HFF-Myc (cell line): Measurements from ENCODE around the gene NR6A1.

ENCODE experiments used
- DNase-seq: peaks from one replicate; pipeline ENCODE4 v3.0.0-alpha.2; 2011; ENCODE audit warnings: low read depth; ENCODE audit errors: extremely low read depth
- H3K4me3 ChIP-seq: replicated peaks from 2 replicates; pipeline ENCODE4 v1.5.1; 2011; ENCODE audit warnings: low read depth, mild to moderate bottlenecking, control low read depth, low read length
- CTCF ChIP-seq: IDR thresholded peaks from 2 replicates; pipeline ENCODE4 v1.5.1; 2012; ENCODE audit warnings: mild to moderate bottlenecking, low read depth, low read length, control low read depth; ENCODE audit errors: missing control alignments

Gene NR6A1

DNA sequence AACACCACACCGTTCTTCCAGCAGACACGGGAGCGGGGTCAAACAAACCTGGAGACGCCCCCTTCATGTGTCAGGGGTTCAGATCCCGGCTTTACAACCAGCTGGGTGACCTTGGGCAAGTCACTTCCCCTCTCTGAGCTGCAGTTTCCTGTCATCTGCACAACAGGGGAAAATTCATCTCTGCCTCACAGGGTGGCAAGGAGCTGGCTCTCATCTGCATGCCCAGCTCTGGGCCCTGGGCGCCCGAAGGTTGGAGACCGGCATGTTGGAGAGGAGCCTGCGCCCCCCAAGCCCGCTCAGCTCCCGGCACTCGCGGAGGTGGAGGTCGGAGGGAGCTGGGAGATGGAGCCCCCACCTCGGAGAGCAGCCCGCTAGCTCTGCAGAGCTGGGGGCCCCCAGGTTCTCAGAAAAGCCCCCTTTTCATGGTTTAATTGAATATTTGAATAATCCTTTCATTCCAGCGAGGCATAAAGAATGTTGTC is 284.3 kb downstream of the NR6A1 start:
- TF ChIP-seq CTCF: no peak
- no peak for DNase-seq
- no peak overlapping the region for H3K4me3 ChIP-seq

DNA sequence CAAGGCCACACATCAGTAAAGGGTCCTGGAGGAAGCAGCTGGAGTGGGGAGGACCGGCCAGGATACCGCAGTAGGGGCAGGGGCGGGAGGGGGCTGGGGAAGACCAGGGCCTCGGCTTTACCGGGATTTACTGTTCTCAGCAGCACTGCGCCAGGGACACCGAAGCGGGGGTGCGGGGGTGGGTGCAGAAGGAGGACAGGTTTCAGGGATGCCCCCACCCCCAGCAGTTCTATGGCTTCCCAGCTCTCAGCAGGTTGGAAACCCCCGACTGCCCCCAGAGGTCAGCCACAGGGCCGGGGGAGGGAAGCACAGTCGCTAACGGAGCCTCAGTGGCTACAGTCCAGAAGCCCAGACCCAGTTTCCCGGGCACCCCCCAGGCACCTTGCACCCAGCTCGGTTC is 285.2 kb downstream of the NR6A1 start:
- H3K4me3 ChIP-seq: no peak overlapping the region
- TF ChIP-seq CTCF: no peak
- DNase-seq: no peak

- no peak for TF ChIP-seq CTCF
- DNase-seq: no peak
- no peak overlapping the region for H3K4me3 ChIP-seq
Observed at GRCh38 chr9:124485201-124485600, 285.9 kb downstream of the NR6A1 start.

- DNase-seq: no peak
- TF ChIP-seq CTCF: no peak
- no peak overlapping the region for H3K4me3 ChIP-seq
Observed at GRCh38 chr9:124483481-124483880, 287.6 kb downstream of the NR6A1 start.

GRCh38 chr9:124482431-124483031 is 288.6 kb downstream of the NR6A1 start:
- no peak overlapping the region for H3K4me3 ChIP-seq
- no peak for DNase-seq
- TF ChIP-seq CTCF: no peak

DNA sequence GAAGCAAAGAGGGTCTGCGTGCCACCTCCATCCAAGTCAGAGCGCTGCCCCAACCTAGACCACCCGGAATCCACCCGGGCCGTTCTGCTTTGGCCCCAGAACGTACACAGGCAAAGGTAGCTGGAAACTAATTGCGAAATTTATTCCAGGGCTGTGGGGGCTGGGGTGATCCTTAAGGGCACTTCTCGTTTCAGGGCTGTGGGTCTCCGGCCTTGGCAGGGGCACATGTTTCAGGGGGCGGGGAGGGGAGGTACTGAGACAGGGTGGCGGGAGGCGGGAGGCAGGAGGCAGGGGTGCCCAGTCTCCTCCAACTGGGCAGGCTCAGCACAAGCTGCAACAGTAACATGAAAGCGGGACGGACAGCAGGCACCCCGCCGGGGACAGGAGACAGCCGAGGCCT is 290.0 kb downstream of the NR6A1 start:
- H3K4me3 ChIP-seq: no peak overlapping the region
- TF ChIP-seq CTCF: no peak
- DNase-seq: no peak

- TF ChIP-seq CTCF: peak; percentile 68
- peak; percentile 1 for DNase-seq
- H3K4me3 ChIP-seq: no peak overlapping the region
Observed at GRCh38 chr9:124480621-124480981, 290.5 kb downstream of the NR6A1 start.
